ENCODE data around the gene PCDHA1. TPM values are rescaled to one million over a fixed set of nuclear protein-coding genes. Genes with fewer than 3 reads are reported as not detected.
"Not testable (repeated sequence)": the region's sequence is repeated elsewhere in the genome, so short reads cannot be mapped to it uniquely, and the experiment has no call there.

Gene PCDHA1
- total RNA-seq, 1 donor from 2014 or later, result not detected

DNA sequence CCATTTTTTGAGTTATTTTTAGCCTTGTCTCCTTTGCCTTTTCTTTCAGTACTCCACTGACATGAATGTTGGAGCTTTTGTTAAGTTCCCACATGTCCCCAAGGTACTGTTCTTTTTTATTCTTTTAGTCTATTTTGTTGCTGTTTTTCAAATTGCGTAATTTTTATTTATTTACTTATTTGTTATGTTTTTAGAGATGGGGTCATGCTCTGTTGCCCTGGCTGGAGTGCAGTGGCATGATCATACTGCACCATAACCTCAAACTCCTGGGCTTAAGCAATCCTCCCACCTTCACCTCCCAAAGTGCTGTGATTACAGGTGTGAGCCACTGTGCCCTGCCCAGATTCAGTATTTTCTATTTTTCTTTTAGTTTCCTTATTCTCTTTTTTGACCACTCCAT lies 5.4 kb upstream of the PCDHA1 start:
- H3K4me3 ChIP-seq (ENCODE audit: low read depth, low read length), result no peak overlapping the region
- TF ChIP-seq, protein P1, sequence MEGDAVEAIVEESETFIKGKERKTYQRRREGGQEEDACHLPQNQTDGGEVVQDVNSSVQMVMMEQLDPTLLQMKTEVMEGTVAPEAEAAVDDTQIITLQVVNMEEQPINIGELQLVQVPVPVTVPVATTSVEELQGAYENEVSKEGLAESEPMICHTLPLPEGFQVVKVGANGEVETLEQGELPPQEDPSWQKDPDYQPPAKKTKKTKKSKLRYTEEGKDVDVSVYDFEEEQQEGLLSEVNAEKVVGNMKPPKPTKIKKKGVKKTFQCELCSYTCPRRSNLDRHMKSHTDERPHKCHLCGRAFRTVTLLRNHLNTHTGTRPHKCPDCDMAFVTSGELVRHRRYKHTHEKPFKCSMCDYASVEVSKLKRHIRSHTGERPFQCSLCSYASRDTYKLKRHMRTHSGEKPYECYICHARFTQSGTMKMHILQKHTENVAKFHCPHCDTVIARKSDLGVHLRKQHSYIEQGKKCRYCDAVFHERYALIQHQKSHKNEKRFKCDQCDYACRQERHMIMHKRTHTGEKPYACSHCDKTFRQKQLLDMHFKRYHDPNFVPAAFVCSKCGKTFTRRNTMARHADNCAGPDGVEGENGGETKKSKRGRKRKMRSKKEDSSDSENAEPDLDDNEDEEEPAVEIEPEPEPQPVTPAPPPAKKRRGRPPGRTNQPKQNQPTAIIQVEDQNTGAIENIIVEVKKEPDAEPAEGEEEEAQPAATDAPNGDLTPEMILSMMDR (conservative IDR thresholded peaks at IDR 0.05; ENCODE audit: low read depth, low read length), result no peak
- DNase-seq (ENCODE audit: low read depth), result no peak

DNA sequence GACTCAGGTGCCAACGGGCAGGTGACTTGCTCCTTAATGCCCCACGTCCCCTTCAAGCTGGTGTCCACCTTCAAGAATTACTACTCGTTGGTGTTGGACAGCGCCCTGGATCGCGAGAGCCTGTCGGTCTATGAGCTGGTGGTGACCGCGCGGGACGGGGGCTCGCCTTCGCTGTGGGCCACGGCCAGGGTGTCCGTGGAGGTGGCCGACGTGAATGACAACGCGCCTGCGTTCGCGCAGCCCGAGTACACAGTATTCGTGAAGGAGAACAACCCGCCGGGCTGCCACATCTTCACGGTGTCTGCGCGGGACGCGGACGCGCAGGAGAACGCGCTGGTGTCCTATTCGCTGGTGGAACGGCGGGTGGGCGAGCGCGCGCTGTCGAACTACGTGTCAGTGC lies 1.5 kb downstream of the PCDHA1 start:
- DNase-seq (ENCODE audit: low read depth); H3K4me3 ChIP-seq (ENCODE audit: low read depth, low read length): not testable (repeated sequence)

DNA sequence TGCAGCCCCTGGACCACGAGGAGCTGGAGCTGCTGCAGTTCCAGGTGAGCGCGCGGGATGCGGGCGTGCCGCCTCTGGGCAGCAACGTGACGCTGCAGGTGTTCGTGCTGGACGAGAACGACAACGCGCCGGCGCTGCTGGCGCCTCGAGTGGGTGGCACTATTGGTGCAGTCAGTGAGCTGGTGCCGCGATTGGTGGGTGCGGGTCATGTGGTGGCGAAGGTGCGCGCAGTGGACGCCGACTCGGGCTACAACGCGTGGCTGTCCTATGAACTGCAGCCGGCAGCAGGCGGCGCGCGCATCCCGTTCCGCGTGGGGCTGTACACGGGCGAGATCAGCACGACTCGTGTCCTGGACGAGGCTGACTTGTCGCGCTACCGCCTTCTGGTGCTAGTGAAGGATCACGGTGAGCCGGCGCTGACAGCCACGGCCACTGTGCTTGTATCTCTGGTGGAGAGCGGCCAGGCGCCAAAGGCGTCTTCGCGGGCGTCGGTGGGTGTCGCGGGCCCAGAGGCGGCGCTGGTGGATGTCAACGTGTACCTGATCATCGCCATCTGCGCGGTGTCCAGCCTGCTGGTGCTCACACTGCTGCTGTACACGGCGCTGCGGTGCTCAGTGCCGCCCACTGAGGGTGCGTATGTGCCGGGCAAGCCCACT lies 2.0 kb downstream of the PCDHA1 start:
- not testable (repeated sequence) for H3K4me3 ChIP-seq (ENCODE audit: low read depth, low read length); DNase-seq (ENCODE audit: low read depth)

DNA sequence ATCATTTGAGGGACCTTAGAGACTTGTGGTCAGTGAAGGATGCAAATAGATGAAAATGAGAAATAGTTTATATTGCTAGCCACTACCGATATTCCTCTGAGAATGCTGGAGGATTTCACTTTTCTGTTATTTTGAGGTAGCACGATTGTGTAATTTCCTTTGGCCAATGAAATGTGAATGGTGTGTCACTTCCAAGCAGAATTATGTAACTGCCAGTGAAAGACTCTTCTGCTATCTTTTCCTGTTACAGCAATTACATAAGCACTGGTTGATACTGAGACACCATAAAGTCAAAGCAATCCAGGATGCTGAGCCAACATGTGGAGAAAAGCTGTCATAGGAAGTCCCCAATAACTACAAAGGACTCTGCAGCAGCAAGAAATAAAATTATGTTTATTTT lies 5.1 kb downstream of the PCDHA1 start:
- TF ChIP-seq, protein P1 (conservative IDR thresholded peaks at IDR 0.05; ENCODE audit: low read depth, low read length), result no peak
- DNase-seq (ENCODE audit: low read depth), result no peak
- no peak overlapping the region for H3K4me3 ChIP-seq (ENCODE audit: low read depth, low read length)

DNA sequence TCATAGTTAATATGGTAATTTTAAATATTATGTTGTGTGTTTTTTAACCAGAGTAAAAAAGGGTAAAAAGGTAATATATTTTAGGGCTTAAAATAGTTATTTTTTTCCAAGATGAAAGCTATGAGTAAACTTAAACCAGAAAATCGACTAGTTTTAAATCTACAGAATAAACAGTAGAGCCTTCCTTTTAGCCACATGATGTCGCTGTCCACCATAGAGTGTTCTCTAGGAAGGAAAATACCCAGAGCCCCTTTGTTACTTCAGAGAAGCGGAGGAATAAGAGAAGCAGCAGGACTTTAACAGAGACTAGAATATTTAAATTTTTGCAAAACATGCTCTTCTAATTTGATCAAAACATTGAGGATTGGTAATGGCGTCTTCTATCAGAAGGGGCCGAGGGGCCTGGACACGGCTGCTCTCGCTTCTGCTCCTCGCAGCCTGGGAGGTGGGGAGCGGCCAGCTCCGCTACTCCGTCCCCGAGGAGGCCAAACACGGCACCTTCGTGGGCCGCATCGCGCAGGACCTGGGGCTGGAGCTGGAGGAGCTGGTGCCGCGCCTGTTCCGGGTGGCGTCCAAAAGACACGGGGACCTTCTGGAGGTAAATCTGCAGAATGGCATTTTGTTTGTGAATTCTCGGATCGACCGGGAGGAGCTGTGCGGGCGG lies 8.8 kb downstream of the PCDHA1 start, which contains the start of gene PCDHA2:
TSS of gene PCDHA2 (plus strand) at position 258 of the 664 bp plus-strand sequence.
- H3K4me3 ChIP-seq (ENCODE audit: low read depth, low read length), result peak within 1 kb of the TSS; percentile 36
- TF ChIP-seq, protein P1 (conservative IDR thresholded peaks at IDR 0.05; ENCODE audit: low read depth, low read length), result peak; percentile 39
- DNase-seq (ENCODE audit: low read depth), result no peak

DNA sequence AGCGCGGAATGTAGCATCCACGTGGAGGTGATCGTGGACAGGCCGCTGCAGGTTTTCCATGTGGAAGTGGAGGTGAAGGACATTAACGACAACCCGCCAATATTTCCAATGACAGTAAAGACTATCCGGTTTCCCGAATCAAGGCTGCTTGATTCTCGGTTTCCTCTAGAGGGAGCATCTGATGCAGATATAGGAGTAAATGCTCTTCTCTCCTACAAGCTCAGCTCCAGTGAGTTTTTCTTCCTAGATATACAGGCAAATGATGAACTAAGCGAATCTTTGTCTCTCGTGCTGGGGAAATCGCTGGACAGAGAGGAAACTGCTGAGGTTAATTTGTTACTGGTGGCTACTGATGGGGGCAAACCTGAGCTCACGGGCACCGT lies 9.3 kb downstream of the PCDHA1 start:
- TF ChIP-seq, protein P1 (conservative IDR thresholded peaks at IDR 0.05; ENCODE audit: low read depth, low read length), result peak; percentile 36
- no peak for DNase-seq (ENCODE audit: low read depth)
- H3K4me3 ChIP-seq (ENCODE audit: low read depth, low read length), result peak overlapping the region; percentile 36

DNA sequence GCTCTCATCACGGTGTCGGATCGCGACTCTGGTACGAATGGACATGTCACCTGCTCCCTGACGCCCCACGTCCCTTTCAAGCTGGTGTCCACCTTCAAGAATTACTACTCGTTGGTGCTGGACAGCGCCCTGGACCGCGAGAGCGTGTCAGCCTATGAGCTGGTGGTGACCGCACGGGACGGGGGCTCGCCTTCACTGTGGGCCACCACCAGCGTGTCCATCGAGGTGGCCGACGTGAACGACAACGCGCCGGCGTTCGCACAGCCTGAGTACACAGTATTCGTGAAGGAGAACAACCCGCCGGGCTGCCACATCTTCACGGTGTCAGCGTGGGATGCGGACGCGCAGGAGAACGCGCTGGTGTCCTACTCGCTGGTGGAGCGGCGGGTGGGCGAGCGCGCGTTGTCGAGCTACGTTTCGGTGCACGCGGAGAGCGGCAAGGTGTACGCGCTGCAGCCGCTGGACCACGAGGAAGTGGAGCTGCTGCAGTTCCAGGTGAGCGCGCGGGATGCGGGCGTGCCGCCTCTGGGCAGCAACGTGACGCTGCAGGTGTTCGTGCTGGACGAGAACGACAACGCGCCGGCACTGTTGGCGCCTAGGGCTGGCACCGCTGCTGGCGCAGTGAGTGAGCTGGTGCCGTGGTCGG lies 10.3 kb downstream of the PCDHA1 start:
- not testable (repeated sequence) for H3K4me3 ChIP-seq (ENCODE audit: low read depth, low read length); DNase-seq (ENCODE audit: low read depth)

DNA sequence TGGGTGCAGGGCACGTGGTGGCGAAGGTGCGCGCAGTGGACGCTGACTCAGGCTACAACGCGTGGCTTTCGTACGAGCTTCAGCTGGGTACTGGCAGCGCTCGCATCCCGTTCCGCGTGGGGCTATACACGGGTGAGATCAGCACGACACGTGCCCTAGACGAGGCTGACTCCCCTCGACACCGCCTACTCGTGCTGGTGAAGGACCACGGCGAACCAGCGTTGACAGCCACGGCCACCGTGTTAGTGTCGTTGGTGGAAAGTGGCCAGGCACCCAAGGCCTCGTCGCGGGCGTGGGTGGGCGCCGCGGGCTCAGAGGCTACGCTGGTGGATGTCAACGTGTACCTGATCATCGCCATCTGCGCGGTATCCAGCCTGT lies 10.8 kb downstream of the PCDHA1 start:
- TF ChIP-seq, protein P1 (conservative IDR thresholded peaks at IDR 0.05; ENCODE audit: low read depth, low read length), result no peak
- no peak for DNase-seq (ENCODE audit: low read depth)
- H3K4me3 ChIP-seq (ENCODE audit: low read depth, low read length), result no peak overlapping the region
